GM19467 (cell line): ENCODE data around the gene CCDC27.
"Not testable (repeated sequence)": the region's sequence is repeated elsewhere in the genome, so short reads cannot be mapped to it uniquely, and the experiment has no call there.

Source experiments
- ATAC-seq: cut with Tn5 transposase; IDR thresholded peaks from one replicate; pipeline ENCODE4 v1.9.1; 2021; ENCODE audit warnings: mild to moderate bottlenecking, moderate library complexity; ENCODE audit not compliant: unreplicated experiment

The CCDC27 gene

GRCh38 chr1:3788756-3789420, 36.6 kb downstream of the CCDC27 start:
- ATAC-seq = no peak

- no peak for ATAC-seq
These were observed 37.4 kb downstream of the CCDC27 start for GRCh38 chr1:3789421-3790300.

- ATAC-seq = no peak
These were observed 38.3 kb downstream of the CCDC27 start for GRCh38 chr1:3790500-3790923.

- no peak for ATAC-seq
These were observed 38.7 kb downstream of the CCDC27 start for GRCh38 chr1:3790952-3791351.

GRCh38 chr1:3795453-3796214, 43.4 kb downstream of the CCDC27 start:
- peak; percentile 20 for ATAC-seq

- ATAC-seq = peak; percentile 98
These were observed 44.2 kb downstream of the CCDC27 start, which contains the start of gene LRRC47 for GRCh38 chr1:3796215-3797061. LRRC47 (minus strand) TSS chr1:3796498; CDS start chr1:3796476, 22 bp downstream.

- ATAC-seq = no peak
These were observed 47.9 kb downstream of the CCDC27 start for GRCh38 chr1:3799976-3800685.

- ATAC-seq = not testable (repeated sequence)
These were observed 48.5 kb downstream of the CCDC27 start for GRCh38 chr1:3800795-3801194.

- no peak for ATAC-seq
These were observed 51.8 kb downstream of the CCDC27 start for GRCh38 chr1:3803905-3804626.

- ATAC-seq = not testable (repeated sequence)
These were observed 52.3 kb downstream of the CCDC27 start for GRCh38 chr1:3804627-3804944.

GRCh38 chr1:3805038-3805437, 52.8 kb downstream of the CCDC27 start:
- ATAC-seq = no peak

GRCh38 chr1:3807769-3808168, 55.5 kb downstream of the CCDC27 start:
- ATAC-seq = no peak

- ATAC-seq = no peak
These were observed 57.4 kb downstream of the CCDC27 start for GRCh38 chr1:3809680-3810079.

- not testable (repeated sequence) for ATAC-seq
These were observed 58.0 kb downstream of the CCDC27 start for GRCh38 chr1:3810149-3810761.

- no peak for ATAC-seq
These were observed 59.3 kb downstream of the CCDC27 start for GRCh38 chr1:3811595-3811911.

- ATAC-seq = no peak
These were observed 61.8 kb downstream of the CCDC27 start for GRCh38 chr1:3814065-3814464.

GRCh38 chr1:3814771-3815561, 62.7 kb downstream of the CCDC27 start:
- no peak for ATAC-seq
